GM19397 (cell line): ENCODE data around the gene CTTN.

ENCODE experiments used
- ATAC-seq: cut with Tn5 transposase; IDR thresholded peaks from one replicate; pipeline ENCODE4 v1.9.1; 2021; ENCODE audit warnings: mild to moderate bottlenecking, moderate library complexity; ENCODE audit not compliant: unreplicated experiment

The CTTN gene

GRCh38 chr11:70471254-70471653, 72.9 kb downstream of the CTTN start:
- ATAC-seq = no peak

DNA sequence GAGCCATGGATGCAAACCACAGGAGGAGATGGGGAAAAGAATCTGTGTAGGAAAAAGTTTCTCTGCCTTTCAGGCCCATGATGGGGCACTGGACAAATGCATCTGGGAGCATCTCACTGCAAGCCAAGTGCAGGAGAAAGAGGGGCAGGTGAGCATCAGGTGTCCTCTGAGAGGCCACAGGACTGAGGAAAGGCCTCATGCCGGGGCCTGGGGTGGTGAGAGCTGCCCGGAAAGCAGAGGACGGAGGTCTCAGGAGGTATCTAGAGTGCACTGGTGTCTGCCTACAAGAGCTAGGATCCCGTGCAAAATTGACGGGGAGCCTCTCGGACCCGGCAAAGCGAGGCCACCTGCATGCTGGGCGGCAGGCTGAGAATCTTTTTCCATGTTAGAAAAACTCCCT, 73.9 kb downstream of the CTTN start:
- no peak for ATAC-seq

- ATAC-seq = no peak
Measured at GRCh38 chr11:70473186-70473872, 75.0 kb downstream of the CTTN start.

DNA sequence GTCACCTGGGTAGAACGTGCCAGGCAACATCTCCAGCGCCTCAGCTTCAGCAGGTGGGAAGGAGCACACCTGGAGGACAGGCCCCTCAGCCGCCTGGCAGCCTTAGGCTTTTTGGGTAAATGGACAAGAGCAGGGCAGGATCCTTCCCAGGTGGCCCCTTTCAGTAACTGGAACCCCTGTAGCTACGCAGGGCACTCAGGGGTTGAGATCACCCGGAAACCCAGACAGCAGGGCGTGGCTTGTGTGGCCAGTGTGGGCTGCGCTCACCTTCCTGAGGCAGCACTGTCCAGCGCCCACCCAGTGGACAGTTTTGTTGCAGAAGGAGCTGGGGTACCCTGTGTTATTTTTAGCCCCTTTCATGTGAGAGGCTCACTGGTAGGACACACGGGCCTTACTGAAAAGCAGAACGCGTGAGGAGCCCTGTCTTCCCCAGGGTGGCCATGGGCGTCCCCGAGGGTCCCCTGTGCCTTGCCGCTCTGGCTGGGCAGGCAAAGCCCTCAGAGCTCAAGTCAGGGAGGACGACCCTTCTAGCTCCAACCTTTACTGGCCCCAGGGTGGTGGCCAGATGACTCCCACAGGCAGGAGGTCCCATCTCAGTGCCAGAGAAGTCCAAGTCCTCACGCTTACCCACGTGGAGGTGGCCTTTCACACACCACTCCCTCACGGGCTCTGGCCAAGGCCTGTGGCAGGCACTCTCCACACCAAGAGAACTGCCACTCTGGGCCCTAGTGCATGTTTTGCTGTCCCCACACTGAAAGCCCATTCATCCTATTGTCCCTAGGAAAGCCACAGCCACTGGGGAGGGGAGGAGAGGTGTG, 75.8 kb downstream of the CTTN start:
- no peak for ATAC-seq

DNA sequence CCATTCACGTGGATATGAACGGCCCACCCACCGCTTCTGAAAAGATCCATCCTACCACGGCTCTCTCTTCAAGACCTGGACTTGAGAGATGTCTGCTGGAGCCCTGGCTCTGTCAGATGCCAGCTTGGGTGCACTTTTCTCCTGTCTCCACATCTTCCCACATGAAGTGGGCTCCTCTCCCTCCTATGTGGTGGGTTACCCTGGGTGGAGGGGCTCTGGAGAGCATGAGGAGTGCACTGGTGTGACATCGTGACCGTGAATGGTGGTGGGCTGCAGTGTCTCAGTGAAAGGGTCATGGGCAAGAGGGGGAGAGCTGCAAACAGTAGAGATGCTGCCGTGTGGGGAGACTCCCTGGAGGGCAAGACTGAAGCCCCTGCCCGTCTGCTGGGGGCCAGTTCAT, 76.4 kb downstream of the CTTN start:
- no peak for ATAC-seq

DNA sequence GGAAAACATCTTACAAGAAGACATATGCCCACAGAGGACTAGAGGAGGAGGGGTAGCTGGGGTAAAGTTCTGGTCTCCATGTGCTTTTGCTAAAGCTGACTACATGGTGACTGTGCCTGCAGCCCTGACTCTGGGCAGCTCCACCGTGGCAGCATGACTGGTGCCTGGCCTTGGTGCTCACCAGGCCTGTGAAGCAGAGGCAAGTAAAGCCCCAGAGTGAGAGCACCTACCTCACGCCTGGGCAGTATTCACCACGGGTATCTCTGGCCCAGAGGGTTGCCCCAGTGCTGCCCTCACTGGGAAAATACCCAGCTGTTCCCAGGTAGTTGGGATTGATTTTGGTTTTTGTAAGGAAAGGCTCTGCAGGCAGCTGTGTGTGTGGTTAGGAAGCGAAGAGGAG, 78.3 kb downstream of the CTTN start:
- ATAC-seq = no peak

GRCh38 chr11:70477176-70477575, 78.8 kb downstream of the CTTN start:
- no peak for ATAC-seq

DNA sequence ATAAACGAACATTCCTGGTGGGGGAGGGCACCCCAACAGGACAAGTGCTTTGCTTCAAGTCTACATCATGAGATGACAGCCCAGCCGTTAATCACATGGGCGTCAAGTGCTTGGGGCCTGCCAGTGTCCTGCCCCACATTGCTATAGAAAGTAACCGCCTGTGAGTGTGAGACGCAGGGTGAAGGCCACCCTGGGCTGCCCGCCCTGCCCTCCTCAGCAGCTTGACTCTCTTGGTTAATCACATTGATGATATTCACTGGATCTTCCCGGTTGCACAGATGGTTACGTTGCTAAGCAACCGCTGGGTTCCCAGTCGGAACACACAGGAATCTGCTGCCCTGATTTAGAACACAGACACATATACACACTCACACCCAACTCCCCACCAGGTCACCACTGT, 79.3 kb downstream of the CTTN start:
- ATAC-seq = no peak

DNA sequence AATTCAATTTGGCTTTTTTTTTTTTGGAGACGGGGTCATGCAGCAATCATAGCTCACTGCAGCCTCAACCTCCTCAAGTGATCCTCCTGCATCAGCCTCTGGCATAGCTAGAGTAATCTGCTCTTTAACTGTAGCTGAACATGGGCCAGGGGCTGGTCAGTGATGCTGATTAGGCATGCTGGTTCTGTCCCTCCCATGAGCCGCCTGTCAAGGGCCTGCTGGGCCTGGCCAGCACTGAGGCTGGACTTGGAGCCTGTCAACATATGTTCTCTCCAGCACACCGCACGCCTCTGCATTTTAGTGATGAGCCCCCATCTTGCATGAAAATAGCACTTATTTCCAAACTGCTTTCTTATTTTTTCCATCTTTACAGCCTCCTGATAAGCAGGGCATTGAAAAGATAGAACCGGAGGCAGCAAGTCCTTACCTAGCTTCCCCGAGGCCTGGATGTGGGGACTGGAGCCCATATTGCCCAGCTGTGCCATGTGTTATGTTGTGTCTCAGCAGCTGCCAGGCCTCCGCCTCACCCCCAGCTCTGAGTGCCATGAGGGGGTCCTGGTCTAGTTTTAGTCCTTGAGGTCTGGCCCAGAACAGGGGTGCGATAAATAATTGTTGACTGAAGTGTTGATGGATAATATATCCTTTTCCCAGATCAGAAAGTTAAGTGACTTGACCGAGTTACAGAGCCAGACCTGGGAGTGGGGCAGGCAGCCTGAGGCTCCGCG, 80.0 kb downstream of the CTTN start:
- no peak for ATAC-seq

GRCh38 chr11:70480711-70481110, 82.4 kb downstream of the CTTN start:
- no peak for ATAC-seq

DNA sequence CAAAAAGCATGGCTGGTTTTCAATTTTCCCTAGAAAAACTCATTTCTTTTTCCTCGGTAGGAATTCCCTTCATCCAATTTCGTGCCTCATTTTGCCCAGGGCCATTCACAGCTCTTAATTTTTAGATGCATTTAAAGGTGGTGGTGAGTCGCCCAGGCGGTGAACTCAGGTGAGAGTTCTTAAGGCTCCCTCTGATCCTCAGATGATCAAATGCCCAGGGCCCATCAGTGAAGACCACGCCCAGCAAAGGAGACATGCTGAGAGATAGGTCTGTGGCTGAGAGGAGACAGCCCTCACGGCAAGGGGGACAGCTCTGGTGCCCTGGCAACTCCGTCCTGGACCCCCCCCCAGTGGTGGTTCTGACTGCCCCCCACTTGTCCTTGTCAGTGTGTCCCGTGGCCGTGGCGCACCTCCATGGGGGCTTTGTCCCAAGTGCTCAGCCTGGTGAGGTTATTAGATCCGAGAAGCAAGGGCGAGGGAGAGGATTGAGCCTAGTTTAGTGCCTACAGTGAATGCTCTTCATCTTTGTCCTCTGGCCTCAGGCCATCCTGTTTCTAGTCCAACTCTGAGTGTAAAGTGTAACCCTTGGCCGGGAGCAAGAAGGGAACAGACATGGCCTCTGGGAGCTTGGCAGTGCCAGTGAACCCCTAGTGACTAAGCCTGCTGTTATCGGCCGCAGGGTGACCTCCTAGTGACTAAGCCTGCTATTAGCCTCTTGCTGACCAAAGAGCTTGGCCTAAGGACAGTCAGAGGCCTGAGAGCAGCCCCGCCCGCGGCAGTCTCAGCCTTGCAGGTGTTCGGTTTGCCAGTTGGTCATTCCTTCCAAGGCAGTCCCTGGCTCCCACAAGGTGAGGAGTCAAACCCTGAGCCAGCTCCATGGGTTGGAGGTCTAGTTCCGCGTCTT, 83.5 kb downstream of the CTTN start:
- no peak for ATAC-seq

GRCh38 chr11:70482529-70482917, 84.2 kb downstream of the CTTN start:
- ATAC-seq = no peak

- no peak for ATAC-seq
Measured at GRCh38 chr11:70483077-70483861, 84.9 kb downstream of the CTTN start.

GRCh38 chr11:70483917-70484316, 85.6 kb downstream of the CTTN start:
- no peak for ATAC-seq

- no peak for ATAC-seq
Measured at GRCh38 chr11:70485326-70486025, 87.1 kb downstream of the CTTN start.

GRCh38 chr11:70486026-70486415, 87.7 kb downstream of the CTTN start:
- no peak for ATAC-seq
